Stimulated activated CD8-positive, alpha-beta memory T cell treated with anti-CD3 and anti-CD28 coated beads, Interleukin-7, amount 100 ng/mL, for 24 hours (primary cell): ENCODE results near the gene NQO1.
"Not testable (repeated sequence)": the region's sequence is repeated elsewhere in the genome, so short reads cannot be mapped to it uniquely, and the experiment has no call there.

Experiments used
- DNase-seq: peaks from one replicate; pipeline ENCODE4 v3.0.0-alpha.2; 2020; ENCODE audit warnings: low read depth

NQO1 gene

GRCh38 chr16:69741951-69742904, 15.9 kb upstream of the NQO1 start:
- no peak for DNase-seq

GRCh38 chr16:69741519-69741918, 15.2 kb upstream of the NQO1 start:
- no peak for DNase-seq

DNA sequence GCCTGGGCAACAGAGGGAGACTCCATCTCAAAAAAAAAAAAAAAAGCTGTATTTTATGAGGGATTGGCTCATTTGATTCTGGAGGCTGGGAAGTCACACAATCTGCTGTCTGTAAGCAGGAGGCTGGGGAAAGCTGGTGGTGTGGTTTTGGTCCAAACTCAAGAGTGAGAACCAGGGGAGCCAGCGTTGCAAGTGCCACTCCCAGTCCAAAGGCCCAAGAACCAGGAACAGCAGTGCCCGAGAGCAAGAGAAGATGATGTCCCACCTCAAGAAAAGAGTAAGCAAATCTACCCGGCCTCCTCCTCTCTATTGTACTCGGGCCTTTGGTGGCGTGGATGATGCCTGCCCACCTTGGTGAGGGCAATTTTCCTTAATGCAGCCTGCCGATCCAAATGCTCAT, 5.7 kb upstream of the NQO1 start:
- no peak for DNase-seq

DNA sequence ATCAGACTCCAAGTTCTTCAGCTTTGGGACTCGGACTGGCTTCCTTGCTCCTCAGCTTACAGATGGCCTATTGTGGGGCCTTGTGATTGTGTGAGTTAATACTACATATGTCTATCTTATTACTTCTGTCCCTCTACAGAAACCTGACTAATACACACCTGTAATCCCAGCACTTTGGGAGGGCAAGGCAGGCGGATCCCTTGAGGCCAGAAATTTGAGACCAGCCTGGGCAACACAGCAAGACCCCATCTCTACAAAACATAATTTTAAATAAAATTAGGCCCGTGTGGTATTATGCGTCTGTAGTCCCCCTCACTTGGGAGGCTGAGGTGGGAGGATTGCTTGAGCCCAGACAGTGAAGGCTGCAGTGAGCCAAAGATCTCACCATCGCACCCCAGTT, 4.9 kb upstream of the NQO1 start:
- DNase-seq = not testable (repeated sequence)

DNA sequence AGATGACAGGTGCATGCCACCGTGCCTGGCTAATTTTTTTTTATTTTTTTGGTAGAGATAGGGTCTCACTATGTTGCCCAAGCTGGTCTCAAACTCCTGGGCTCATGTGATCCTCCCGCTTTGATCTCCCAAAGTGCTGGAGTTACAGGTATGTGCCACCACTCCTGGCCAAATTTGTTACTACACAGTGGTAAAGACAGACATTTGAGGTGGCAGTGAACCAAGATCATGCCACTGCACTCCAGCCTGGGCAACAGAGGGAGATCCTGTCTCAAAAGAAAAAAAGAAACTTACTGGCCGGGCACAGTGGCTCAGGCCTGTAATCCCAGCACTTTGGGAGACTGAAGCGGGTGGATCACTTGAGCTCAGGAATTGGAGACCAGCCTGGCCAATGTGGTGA, 2.7 kb upstream of the NQO1 start:
- DNase-seq = not testable (repeated sequence)

GRCh38 chr16:69727916-69728270, 1.5 kb upstream of the NQO1 start:
- DNase-seq = no peak

- no peak for DNase-seq
These were observed 664 bp downstream of the NQO1 start for GRCh38 chr16:69725480-69726312.

GRCh38 chr16:69724981-69725479, 1.3 kb downstream of the NQO1 start:
- DNase-seq = no peak

GRCh38 chr16:69724414-69724873, 1.9 kb downstream of the NQO1 start:
- DNase-seq = no peak

DNA sequence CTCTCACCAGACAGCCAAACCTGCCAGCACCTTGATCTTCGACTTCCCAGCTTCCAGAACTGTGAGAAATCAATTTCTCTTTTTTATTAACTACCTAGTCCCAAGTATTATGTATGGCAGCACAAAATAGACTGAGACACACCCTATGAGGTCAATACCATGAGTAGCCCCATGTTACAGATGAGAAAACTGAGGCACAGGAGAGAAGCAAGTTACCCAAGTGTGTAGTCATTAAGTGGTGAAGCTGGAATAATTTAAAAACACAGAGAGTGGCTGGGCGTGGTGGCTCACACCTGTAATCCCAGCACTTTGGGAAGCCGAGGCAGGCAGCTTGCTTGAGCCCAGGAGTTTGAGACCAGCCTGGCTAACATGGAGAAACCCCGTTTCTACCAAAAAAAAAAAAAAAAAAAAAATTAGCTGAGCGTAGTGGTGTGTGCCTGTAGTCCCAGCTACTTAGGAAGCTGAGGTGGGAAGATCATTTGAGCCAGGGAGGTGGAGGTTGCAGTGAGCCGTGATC, 4.9 kb downstream of the NQO1 start:
- no peak for DNase-seq

DNA sequence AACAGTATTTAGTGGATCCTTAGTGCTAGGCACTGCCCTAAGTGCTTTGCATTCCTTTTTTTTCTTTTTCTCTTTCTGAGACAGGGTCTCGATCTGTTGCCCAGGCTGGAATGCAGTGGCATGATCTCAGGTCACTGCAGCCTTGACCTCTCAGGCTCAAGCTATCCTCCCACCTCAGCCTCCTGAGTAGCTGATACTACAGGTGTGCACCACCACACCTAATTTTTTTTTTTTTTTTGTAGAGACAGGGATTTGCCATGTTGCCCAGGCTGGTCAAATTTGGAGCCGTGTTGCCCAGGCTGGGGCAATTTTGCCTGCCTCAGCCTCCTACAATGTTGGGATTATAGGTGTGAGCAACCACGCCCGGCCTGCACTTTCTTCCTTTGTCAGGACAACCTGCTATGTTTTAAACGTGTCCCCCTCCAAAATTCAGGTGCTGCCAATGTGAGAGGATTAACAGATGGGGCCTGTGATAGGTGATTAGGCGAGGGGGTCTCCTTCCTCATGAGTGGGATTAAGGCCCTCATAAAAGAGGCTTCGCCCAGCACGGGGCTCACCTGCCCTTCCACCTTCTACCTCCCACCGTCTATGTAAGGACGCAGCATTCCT, 5.4 kb downstream of the NQO1 start:
- no peak for DNase-seq

GRCh38 chr16:69718111-69718764, 8.1 kb downstream of the NQO1 start:
- no peak for DNase-seq

- no peak for DNase-seq
These were observed 9.3 kb downstream of the NQO1 start for GRCh38 chr16:69717066-69717465.

DNA sequence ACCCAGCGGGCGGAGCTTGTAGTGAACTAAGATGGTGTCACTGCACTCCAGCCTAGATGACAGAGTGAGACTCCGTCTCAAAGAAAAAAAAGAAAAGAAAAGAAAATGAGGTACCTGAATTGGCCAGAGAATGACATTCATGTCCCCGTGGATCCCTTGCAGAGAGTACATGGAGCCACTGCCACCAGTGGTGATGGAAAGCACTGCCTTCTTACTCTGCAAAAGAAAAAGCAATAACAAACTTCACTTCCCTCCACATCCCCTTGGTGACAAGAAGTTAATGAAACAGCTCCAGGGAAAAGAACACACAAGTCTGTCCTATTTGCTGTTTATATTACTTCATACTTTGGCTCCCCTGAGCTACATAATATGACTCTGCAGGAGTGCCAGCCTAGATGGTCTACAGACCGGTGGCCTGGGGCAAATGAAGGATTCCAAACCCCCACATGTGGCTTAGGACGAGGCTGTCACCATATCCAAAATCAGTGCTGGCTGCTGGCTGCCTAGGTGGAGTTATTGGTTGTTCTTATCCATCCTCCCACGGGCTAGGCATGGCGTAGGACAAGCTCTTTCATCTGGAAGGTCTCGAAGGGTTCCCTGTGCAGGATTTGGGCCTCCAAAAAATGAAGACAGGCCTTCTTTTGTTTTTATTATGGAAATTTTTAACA, 13.3 kb downstream of the NQO1 start:
- no peak for DNase-seq

DNA sequence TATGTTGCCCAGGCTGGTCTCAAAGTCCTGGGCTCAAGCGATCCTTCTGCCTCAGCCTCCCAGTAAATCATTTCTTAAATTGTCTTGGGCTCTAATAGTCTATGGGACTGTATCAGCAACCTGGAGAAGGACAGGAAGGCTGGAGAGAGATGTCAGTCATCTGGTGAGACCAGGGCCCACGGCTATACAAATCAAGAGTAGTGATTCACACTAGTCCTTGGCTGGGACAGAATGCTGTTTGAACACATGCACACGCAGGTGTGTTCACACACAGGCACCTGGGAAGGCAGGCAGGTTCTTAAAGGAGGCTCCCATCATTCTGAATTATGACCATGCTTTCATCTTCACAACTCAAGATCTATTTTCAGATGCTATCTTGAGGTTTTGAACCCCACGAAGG, 14.1 kb downstream of the NQO1 start:
- no peak for DNase-seq

DNA sequence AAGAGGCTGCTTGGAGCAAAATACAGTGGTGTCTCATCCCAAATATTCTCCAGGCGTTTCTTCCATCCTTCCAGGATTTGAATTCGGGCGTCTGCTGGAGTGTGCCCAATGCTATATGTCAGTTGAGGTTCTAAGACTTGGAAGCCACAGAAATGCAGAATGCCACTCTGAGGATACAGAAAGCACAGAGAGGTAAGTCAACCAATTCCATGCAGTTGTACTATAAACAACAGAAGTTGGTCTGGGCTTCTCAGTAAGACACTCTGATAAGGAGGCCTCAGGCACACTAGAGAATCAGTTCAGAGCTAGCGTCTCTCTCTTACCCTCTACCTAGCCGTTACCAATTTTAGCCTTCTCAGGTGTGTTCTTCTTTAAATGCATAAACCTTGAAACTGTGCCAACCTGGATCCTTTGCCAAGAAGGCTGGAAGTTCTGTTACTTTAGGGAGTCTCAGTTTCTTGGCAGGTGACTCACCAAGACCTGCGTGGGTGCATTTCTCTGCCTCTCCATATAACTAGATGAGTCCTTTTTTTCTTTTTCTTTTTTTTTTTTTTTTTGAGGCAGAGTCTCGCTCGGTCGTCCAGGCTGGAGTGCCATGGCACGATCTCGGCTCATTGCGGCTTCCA, 15.1 kb downstream of the NQO1 start:
- no peak for DNase-seq

DNA sequence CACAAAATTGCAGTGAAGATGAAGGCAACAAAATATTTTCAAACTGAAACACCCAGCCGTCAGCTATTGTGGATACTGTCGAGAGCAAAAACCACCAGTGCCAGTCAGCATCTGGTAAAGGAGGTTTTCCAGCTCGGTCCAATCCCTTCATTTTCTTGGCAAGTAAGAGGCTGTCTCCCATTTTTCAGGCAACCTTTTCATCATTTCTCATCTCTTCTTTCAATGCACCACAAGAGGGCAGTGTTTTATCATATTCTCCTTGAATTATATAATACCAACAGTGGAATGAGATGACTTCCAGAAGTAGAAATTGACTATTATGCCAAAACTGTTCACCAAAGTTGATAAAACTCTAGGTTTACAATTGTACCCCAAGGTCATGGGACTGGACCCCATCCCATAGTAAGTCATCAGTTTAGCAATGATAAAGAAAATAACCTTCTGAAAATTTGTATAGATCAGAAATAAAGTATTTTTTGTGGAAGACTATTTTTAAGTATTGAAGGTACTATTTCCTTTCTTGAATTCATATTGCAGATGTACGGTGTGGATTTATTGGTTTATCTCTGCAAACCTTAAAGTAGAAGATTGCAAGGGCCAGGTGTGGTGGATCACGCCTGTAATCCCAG, 16.8 kb downstream of the NQO1 start:
- no peak for DNase-seq

GRCh38 chr16:69707920-69708683, 18.3 kb downstream of the NQO1 start:
- DNase-seq = no peak

- no peak for DNase-seq
These were observed 19.4 kb downstream of the NQO1 start for GRCh38 chr16:69706975-69707340.
